ENCODE measurements around the gene BLVRB.
A peak's percentile ranks its signal among the peaks of the same experiment; 100 is the strongest.
"Not testable (repeated sequence)": the region's sequence is repeated elsewhere in the genome, so short reads cannot be mapped to it uniquely, and the experiment has no call there.

The BLVRB gene

GRCh38 chr19:40453151-40453735, 12.3 kb downstream of the BLVRB start:
- DNase-seq (ENCODE audit: low read depth, low spot score), result no peak
- peak overlapping the region; percentile 73 for H3K27ac ChIP-seq

DNA sequence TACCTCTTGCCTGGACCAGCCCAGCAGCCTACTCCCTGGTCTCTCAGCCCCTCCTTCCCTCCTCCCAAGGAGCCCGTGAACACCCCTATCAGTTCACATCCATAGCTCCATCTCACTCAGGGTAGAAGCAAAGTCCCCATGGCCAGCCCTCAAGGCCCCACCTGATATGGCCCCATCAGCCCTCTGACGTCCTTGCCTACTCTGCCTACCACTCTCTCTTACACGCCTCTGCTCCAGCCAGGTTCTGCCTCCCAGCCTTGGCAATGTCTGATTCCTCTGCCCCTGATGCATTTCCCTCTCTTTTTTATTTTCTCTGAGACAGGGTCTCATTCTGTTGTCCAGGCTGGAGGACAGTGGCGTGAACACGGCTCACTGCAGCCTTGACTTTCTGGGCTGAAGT, 13.5 kb downstream of the BLVRB start:
- no peak overlapping the region for H3K27ac ChIP-seq
- no peak for DNase-seq (ENCODE audit: low read depth, low spot score)

DNA sequence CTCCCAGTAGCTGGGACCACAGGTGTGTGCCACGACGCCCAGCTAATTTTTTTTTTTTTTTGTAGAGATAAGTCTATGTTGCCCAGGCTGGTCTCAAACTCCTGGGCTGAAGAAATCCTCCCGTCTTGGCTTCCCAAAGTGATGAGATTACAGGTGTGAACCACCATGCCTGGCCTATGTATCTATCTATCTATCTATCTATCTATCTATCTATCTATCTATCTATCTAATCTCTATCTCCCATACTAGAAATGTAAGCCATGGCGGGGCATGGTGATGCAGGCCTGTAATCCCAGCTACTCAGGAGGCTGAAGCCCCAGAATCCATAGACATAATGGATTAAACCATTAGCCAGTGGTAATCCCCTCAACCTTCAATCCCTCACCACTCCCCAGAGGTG, 14.9 kb downstream of the BLVRB start:
- H3K27ac ChIP-seq, result no peak overlapping the region
- DNase-seq (ENCODE audit: low read depth, low spot score), result no peak

- DNase-seq (ENCODE audit: low read depth, low spot score), result no peak
- H3K27ac ChIP-seq, result no peak overlapping the region
Observed at GRCh38 chr19:40449506-40449905, 16.0 kb downstream of the BLVRB start.

DNA sequence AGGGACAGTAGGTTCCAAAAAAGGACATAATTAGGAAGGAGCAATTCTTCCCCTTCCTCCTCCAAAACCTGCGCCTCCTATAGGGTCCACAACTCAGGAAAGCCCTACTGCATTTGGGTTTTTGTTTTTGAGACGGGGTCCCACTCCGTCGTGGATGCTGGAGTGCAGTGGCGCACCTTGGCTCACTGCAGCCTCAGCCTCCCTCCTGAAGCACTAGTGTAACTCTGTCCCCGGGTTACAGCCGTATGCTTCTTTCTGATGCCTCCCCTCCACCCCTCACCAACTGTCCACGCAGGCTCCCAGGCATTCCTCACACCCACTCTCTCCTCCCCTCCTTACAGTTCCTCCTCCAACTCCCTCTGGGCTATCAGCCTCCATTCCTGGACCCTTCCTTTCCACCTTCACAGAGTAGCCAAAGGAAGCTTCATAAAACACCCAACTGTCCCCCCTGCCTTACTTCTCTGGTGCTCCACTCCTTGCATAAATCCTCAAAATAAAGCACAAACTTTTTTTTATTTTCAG, 19.2 kb downstream of the BLVRB start:
- H3K27ac ChIP-seq, result peak overlapping the region; percentile 90
- DNase-seq (ENCODE audit: low read depth, low spot score), result no peak

GRCh38 chr19:40445780-40446262, 19.7 kb downstream of the BLVRB start:
- DNase-seq (ENCODE audit: low read depth, low spot score), result no peak
- peak overlapping the region; percentile 90 for H3K27ac ChIP-seq

DNA sequence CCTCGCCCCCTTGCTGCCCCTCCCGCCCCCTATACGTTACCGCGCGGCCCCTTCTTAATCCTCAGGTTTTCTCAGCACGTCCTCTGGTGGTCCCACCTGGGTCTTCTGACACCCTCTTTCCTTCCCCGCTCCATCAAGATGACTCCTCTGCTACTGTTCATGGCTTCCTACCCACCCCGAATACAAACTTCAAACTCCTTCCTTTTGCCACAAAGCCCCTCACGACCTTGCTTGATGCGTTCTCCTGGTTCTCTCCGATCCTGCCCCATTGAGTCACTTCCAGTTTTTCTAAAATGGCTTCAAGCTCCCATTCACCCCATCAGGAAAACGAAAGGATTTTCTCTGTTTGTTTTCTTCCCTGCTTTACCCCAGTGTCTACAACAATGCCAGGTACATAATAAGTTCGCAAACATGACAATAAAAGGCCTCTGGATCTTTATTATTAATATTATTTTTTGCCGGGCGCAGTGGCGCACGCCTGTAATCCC, 20.7 kb downstream of the BLVRB start:
- peak overlapping the region; percentile 90 for H3K27ac ChIP-seq
- DNase-seq (ENCODE audit: low read depth, low spot score), result no peak

DNA sequence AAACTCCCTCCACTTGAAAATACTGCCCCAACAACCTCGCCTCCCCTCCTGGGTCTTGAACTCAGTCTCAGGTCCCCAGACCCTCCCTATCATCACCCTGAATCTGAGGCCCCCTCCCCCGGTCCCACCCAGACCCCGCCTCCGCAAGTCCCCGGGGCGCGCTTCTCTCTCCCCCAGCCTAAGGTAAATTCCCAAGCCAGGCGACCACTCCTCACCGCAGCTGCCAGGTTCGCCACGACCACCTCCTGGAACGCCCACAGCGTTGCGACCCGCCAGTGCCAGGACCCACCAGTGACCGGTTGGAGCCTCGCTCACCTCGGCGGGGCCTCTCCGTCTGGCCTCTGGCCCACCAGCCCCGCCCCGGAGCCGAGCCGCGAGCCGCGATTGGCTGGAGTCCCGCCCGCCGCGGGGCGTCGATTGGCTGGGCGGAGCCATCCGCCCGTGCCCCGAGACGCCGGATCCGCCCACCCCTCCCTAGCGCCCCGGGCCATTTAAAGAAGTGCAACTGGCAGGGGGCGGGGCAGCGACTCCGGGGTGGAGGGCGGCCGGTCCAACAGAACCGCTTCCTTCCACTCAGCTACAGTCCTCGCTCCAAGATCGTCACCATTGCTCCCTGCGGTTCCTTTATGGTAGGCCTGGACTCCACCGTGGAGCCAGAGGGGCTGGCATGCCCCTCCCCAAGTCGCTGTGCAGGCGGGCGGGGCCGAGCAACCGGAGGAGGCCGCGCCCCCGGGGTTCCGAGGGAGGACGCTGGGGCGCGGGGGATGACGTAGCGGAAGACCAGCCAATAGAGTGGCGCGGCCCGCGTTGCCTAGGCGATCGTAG, 21.3 kb downstream of the BLVRB start, which contains the start of gene SERTAD3:
Gene SERTAD3 (minus strand): TSS at position 336 of the 825 bp plus-strand sequence. CDS start 2,255 bp downstream, outside the sequence.
- peak within 1 kb of the TSS; percentile 90 for H3K27ac ChIP-seq
- no peak for DNase-seq (ENCODE audit: low read depth, low spot score)

- DNase-seq (ENCODE audit: low read depth, low spot score), result peak; percentile 94
- peak overlapping the region; percentile 90 for H3K27ac ChIP-seq
Observed at GRCh38 chr19:40443131-40443999, 22.2 kb downstream of the BLVRB start.

DNA sequence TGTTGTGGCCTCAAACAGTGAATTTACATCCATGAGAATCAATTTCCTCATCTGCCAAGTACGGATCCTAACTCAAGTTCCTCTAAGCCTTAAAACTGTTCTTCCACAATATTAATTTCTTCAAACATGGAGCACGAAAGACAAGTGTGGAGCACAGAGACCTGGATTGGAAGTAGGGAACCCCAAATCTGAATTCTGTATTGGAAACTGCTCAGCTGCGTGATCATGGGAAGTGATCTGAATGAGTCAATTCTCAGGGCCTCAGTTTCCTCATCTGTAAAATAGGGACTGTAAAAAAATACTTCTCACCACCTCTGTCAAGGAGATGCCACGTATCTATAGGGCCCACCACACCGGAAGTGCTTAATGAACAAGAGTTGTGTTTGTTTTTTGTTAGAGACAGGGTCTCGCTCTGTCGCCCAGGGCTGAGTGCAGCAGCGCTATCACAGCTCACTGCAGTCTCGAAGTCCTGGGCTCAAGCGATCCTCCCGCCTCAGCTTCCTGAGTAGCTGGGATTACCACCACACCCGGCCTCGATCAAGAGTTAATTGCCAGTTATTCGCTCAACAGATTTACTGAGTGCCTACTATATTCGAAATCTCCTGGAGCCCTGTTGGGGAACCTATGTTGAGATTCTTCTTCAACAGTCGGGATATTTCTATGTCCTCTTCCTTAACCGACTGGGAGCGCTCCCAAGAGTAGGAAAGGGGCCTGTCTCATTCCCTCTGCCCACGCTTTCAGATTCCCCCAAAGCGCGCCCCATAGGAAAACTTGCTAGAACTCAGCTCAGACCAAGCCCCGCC, 23.0 kb downstream of the BLVRB start:
- DNase-seq (ENCODE audit: low read depth, low spot score), result no peak
- peak overlapping the region; percentile 90 for H3K27ac ChIP-seq

DNA sequence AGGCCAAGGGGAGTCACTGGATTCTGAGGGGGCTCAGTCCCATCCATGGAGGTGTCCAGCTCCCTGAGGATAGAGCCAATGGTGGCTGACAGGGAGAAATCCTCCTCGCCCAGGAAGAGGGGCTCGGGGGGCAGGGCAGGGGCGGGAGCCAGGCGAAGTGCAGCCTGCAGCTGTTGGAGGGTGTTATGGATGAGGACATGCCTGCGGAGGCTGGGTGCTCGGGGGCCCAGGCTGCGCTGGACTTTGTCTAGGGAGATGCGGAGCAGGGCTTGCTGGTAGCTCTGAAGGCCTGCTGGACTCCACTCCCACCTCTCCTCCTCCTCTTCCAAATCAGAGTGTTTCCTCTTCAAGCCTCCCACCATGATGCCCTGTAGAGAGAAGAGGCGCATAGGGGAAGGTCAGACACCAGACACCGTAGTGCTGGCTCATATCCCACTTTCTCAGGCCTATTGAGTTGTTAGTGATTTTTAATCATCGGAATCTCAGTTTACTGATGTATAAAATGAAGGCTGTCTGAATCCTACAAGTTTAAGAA, 23.8 kb downstream of the BLVRB start:
- no peak overlapping the region for H3K27ac ChIP-seq
- DNase-seq (ENCODE audit: low read depth, low spot score), result no peak

DNA sequence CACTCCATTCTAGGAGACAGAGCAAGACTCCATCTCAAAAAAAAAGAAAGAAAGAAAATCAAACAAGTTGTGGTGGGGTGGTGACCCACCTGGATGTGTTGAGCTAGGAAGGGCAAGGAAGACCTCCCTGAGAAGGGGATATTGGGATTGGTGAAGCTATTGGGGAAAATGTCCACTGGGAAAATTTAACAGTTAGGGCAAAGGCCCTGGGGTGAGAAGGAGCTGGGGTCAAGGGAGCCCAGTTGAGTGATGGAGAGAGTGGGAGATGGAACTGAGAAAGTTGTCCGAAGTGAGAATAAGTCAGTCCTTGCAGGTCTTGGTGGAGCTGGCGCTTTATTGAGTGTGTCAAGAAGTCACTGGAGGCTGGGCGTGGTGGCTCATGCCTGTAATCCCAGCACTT, 27.3 kb downstream of the BLVRB start:
- H3K27ac ChIP-seq, result no peak overlapping the region
- DNase-seq (ENCODE audit: low read depth, low spot score), result no peak

GRCh38 chr19:40433391-40434216, 31.9 kb downstream of the BLVRB start:
- no peak for DNase-seq (ENCODE audit: low read depth, low spot score)
- peak overlapping the region; percentile 90 for H3K27ac ChIP-seq

DNA sequence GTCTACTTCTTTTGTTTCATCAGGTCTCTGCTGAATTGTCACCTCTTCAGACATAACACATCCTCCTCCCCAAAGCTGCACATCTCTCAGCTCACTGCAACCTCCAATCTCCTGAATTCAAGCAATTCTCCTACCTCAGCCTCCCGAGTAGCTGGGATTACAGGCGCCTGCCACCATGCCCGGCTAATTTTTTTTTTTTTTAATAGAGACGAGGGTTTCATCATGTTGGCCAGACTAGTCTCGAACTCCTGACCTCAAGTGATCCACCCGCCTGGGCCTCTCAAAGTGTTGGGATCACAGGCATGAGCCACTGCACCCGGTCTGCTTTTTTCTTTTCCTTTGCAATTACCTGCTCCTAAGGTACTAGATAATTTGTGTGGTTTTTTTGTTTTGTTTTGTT, 32.8 kb downstream of the BLVRB start:
- H3K27ac ChIP-seq, result peak overlapping the region; percentile 90
- not testable (repeated sequence) for DNase-seq (ENCODE audit: low read depth, low spot score)

GRCh38 chr19:40431698-40432097, 33.8 kb downstream of the BLVRB start:
- H3K27ac ChIP-seq, result no peak overlapping the region
- DNase-seq (ENCODE audit: low read depth, low spot score), result no peak

- not testable (repeated sequence) for H3K27ac ChIP-seq; DNase-seq (ENCODE audit: low read depth, low spot score)
Observed at GRCh38 chr19:40430242-40430641, 35.3 kb downstream of the BLVRB start.

- H3K27ac ChIP-seq; DNase-seq (ENCODE audit: low read depth, low spot score): not testable (repeated sequence)
Observed at GRCh38 chr19:40428197-40428596, 37.3 kb downstream of the BLVRB start.

All from epithelial cell of prostate (primary cell).